IPS-15b (cell line): ENCODE results near the gene PLCB1.
"Not testable (repeated sequence)": the region's sequence is repeated elsewhere in the genome, so short reads cannot be mapped to it uniquely, and the experiment has no call there.

ENCODE experiments used
- H3K27me3 ChIP-seq: one replicate; pipeline ENCODE4 v1.6.1; 2013; ENCODE audit warnings: low read length; ENCODE audit not compliant: control insufficient read depth, insufficient read depth
- H3K36me3 ChIP-seq: one replicate; pipeline ENCODE4 v1.6.1; 2013; ENCODE audit warnings: low read length; ENCODE audit not compliant: control insufficient read depth, insufficient read depth
- H3K4me1 ChIP-seq: one replicate; pipeline ENCODE4 v1.6.1; 2013; ENCODE audit warnings: mild to moderate bottlenecking, low read length; ENCODE audit not compliant: control insufficient read depth, insufficient read depth
- H3K4me3 ChIP-seq: one replicate; pipeline ENCODE4 v1.5.1; 2013; ENCODE audit warnings: low read depth, low read length
- H3K9ac ChIP-seq: one replicate; pipeline ENCODE4 v1.6.1; 2013; ENCODE audit warnings: low read depth, mild to moderate bottlenecking, low read length
- H3K9me3 ChIP-seq: one replicate; pipeline ENCODE4 v1.6.1; 2013; ENCODE audit warnings: mild to moderate bottlenecking, low read length; ENCODE audit not compliant: control insufficient read depth, insufficient read depth

Gene PLCB1

GRCh38 chr20:8639112-8639778 is 507.2 kb downstream of the PLCB1 start:
- H3K4me3 ChIP-seq, result no peak overlapping the region
- no peaks in the 10 kb centered on the region for H3K27me3 ChIP-seq

GRCh38 chr20:8640461-8640860 is 508.4 kb downstream of the PLCB1 start:
- H3K9me3 ChIP-seq, result no peaks in the 10 kb centered on the region
- H3K9ac ChIP-seq, result no peak overlapping the region
- peaks cover 3% of the 10 kb centered on the region for H3K36me3 ChIP-seq

More at GRCh38 chr20:8639112-8639778, 507.2 kb downstream of the PLCB1 start:
- no peaks in the 10 kb centered on the region for H3K9me3 ChIP-seq
- H3K9ac ChIP-seq, result no peak overlapping the region
- H3K36me3 ChIP-seq, result peaks cover 3% of the 10 kb centered on the region
- H3K4me1 ChIP-seq, result no peaks in the 10 kb centered on the region

GRCh38 chr20:8642247-8642646 is 510.2 kb downstream of the PLCB1 start:
- no peaks in the 10 kb centered on the region for H3K27me3 ChIP-seq
- no peak overlapping the region for H3K9ac ChIP-seq
- H3K36me3 ChIP-seq, result peaks cover 3% of the 10 kb centered on the region
- H3K4me3 ChIP-seq, result no peak overlapping the region
- no peaks in the 10 kb centered on the region for H3K4me1 ChIP-seq
- H3K9me3 ChIP-seq, result no peaks in the 10 kb centered on the region

More at GRCh38 chr20:8640461-8640860, 508.4 kb downstream of the PLCB1 start:
- no peak overlapping the region for H3K4me3 ChIP-seq
- no peaks in the 10 kb centered on the region for H3K27me3 ChIP-seq
- H3K4me1 ChIP-seq, result no peaks in the 10 kb centered on the region

GRCh38 chr20:8644468-8644867 is 512.4 kb downstream of the PLCB1 start:
- not testable (repeated sequence) for H3K9ac ChIP-seq, H3K9me3 ChIP-seq, H3K4me1 ChIP-seq, H3K4me3 ChIP-seq, H3K27me3 ChIP-seq, H3K36me3 ChIP-seq

GRCh38 chr20:8645326-8645725 is 513.3 kb downstream of the PLCB1 start:
- Histone ChIP-seq H3K9me3 (no peaks in the 10 kb centered on the region), H3K9ac (no peak overlapping the region), H3K27me3 (no peaks in the 10 kb centered on the region), H3K4me3 (no peak overlapping the region), H3K4me1 (no peaks in the 10 kb centered on the region), H3K36me3 (peaks cover 5% of the 10 kb centered on the region)

GRCh38 chr20:8646033-8646441 is 514.0 kb downstream of the PLCB1 start:
- Histone ChIP-seq H3K4me3 (no peak overlapping the region), H3K4me1 (no peaks in the 10 kb centered on the region), H3K36me3 (peaks cover 7% of the 10 kb centered on the region), H3K9ac (no peak overlapping the region), H3K27me3 (no peaks in the 10 kb centered on the region), H3K9me3 (no peaks in the 10 kb centered on the region)

GRCh38 chr20:8646716-8647115 is 514.6 kb downstream of the PLCB1 start:
- H3K27me3 ChIP-seq, result no peaks in the 10 kb centered on the region
- H3K9me3 ChIP-seq, result no peaks in the 10 kb centered on the region
- H3K9ac ChIP-seq, result no peak overlapping the region
- H3K4me3 ChIP-seq, result no peak overlapping the region
- H3K36me3 ChIP-seq, result peaks cover 7% of the 10 kb centered on the region
- no peaks in the 10 kb centered on the region for H3K4me1 ChIP-seq

- peaks cover 5% of the 10 kb centered on the region for H3K36me3 ChIP-seq
- H3K4me3 ChIP-seq, result no peak overlapping the region
- H3K9me3 ChIP-seq, result no peaks in the 10 kb centered on the region
- H3K4me1 ChIP-seq, result no peaks in the 10 kb centered on the region
- H3K9ac ChIP-seq, result no peak overlapping the region
- no peaks in the 10 kb centered on the region for H3K27me3 ChIP-seq
Measured at GRCh38 chr20:8647961-8648441, 515.9 kb downstream of the PLCB1 start.

GRCh38 chr20:8648466-8648865 is 516.4 kb downstream of the PLCB1 start:
- no peak overlapping the region for H3K4me3 ChIP-seq
- H3K9me3 ChIP-seq, result no peaks in the 10 kb centered on the region
- H3K9ac ChIP-seq, result no peak overlapping the region
- H3K36me3 ChIP-seq, result peaks cover 3% of the 10 kb centered on the region
- H3K4me1 ChIP-seq, result no peaks in the 10 kb centered on the region
- no peaks in the 10 kb centered on the region for H3K27me3 ChIP-seq

- H3K9ac ChIP-seq, result no peak overlapping the region
- no peak overlapping the region for H3K4me3 ChIP-seq
- no peaks in the 10 kb centered on the region for H3K9me3 ChIP-seq
- no peaks in the 10 kb centered on the region for H3K27me3 ChIP-seq
- H3K36me3 ChIP-seq, result peaks cover 3% of the 10 kb centered on the region
- no peaks in the 10 kb centered on the region for H3K4me1 ChIP-seq
Measured at GRCh38 chr20:8652396-8652795, 520.3 kb downstream of the PLCB1 start.

GRCh38 chr20:8654486-8654885 is 522.4 kb downstream of the PLCB1 start:
- Histone ChIP-seq H3K36me3 (peaks cover 3% of the 10 kb centered on the region), H3K4me1 (no peaks in the 10 kb centered on the region), H3K9me3 (no peaks in the 10 kb centered on the region), H3K27me3 (no peaks in the 10 kb centered on the region), H3K9ac (no peak overlapping the region), H3K4me3 (no peak overlapping the region)

- no peaks in the 10 kb centered on the region for H3K36me3 ChIP-seq
Measured at GRCh38 chr20:8656335-8656734, 524.3 kb downstream of the PLCB1 start.

More at GRCh38 chr20:8656335-8656734, 524.3 kb downstream of the PLCB1 start:
- no peak overlapping the region for H3K4me3 ChIP-seq
- H3K9ac ChIP-seq, result no peak overlapping the region
- H3K9me3 ChIP-seq, result no peaks in the 10 kb centered on the region
- no peaks in the 10 kb centered on the region for H3K27me3 ChIP-seq
- no peaks in the 10 kb centered on the region for H3K4me1 ChIP-seq
